HG02763 (cell line): ENCODE measurements around the gene EFTUD2.

ENCODE experiments used
- ATAC-seq: cut with Tn5 transposase; IDR thresholded peaks from one replicate; pipeline ENCODE4 v1.9.1; 2021; ENCODE audit warnings: mild to moderate bottlenecking, moderate library complexity; ENCODE audit not compliant: unreplicated experiment

EFTUD2 gene

GRCh38 chr17:44911133-44912001 is 12.1 kb upstream of the EFTUD2 start:
- no peak for ATAC-seq

GRCh38 chr17:44910231-44911106 is 11.2 kb upstream of the EFTUD2 start:
- ATAC-seq, result no peak

GRCh38 chr17:44909681-44910144 is 10.5 kb upstream of the EFTUD2 start:
- no peak for ATAC-seq

GRCh38 chr17:44908761-44909326 is 9.6 kb upstream of the EFTUD2 start:
- ATAC-seq, result no peak

- no peak for ATAC-seq
Measured at GRCh38 chr17:44907729-44908470, 8.7 kb upstream of the EFTUD2 start.

GRCh38 chr17:44906763-44907728 is 7.8 kb upstream of the EFTUD2 start:
- no peak for ATAC-seq

GRCh38 chr17:44906010-44906646 is 6.9 kb upstream of the EFTUD2 start:
- no peak for ATAC-seq

GRCh38 chr17:44905006-44906000 is 6.1 kb upstream of the EFTUD2 start:
- ATAC-seq, result no peak

- ATAC-seq, result no peak
Measured at GRCh38 chr17:44904001-44904984, 5.0 kb upstream of the EFTUD2 start.

- ATAC-seq, result no peak
Measured at GRCh38 chr17:44903012-44903685, 3.9 kb upstream of the EFTUD2 start.

- no peak for ATAC-seq
Measured at GRCh38 chr17:44902135-44902760, 3.0 kb upstream of the EFTUD2 start.

GRCh38 chr17:44901411-44901921 is 2.2 kb upstream of the EFTUD2 start:
- ATAC-seq, result no peak

GRCh38 chr17:44900894-44901293 is 1.6 kb upstream of the EFTUD2 start:
- ATAC-seq, result no peak

- no peak for ATAC-seq
Measured at GRCh38 chr17:44898768-44899073, 524 bp downstream of the EFTUD2 start.

- ATAC-seq, result no peak
Measured at GRCh38 chr17:44894642-44895041, 4.6 kb downstream of the EFTUD2 start.

GRCh38 chr17:44892250-44892649 is 7.0 kb downstream of the EFTUD2 start:
- ATAC-seq, result no peak
